HUES6 (cell line): ENCODE results near the gene MPHOSPH8.

ENCODE experiments used
- H3K27ac ChIP-seq: 2 replicates; pipeline ENCODE4 v1.7.0; 2013; ENCODE audit warnings: low read depth, mild to moderate bottlenecking, low read length, inconsistent platforms
- H3K27me3 ChIP-seq: 2 replicates; pipeline ENCODE4 v1.6.1; 2013; ENCODE audit warnings: low read length; ENCODE audit not compliant: control insufficient read depth, insufficient read depth
- H3K36me3 ChIP-seq: 2 replicates; pipeline ENCODE4 v1.6.1; 2013; ENCODE audit warnings: low read length; ENCODE audit not compliant: control insufficient read depth, insufficient read depth
- H3K4me1 ChIP-seq: 2 replicates; pipeline ENCODE4 v1.6.1; 2013; ENCODE audit warnings: low read length; ENCODE audit not compliant: control insufficient read depth, insufficient read depth
- H3K4me3 ChIP-seq: 2 replicates; pipeline ENCODE4 v1.5.1; 2013; ENCODE audit warnings: low read depth, low read length
- H3K9ac ChIP-seq: one replicate; pipeline ENCODE4 v1.6.1; 2013; ENCODE audit warnings: mild to moderate bottlenecking, low read length
- H3K9me3 ChIP-seq: 2 replicates; pipeline ENCODE4 v1.6.1; 2013; ENCODE audit warnings: low read depth, low read length; ENCODE audit not compliant: control insufficient read depth, insufficient read depth

The MPHOSPH8 gene

DNA sequence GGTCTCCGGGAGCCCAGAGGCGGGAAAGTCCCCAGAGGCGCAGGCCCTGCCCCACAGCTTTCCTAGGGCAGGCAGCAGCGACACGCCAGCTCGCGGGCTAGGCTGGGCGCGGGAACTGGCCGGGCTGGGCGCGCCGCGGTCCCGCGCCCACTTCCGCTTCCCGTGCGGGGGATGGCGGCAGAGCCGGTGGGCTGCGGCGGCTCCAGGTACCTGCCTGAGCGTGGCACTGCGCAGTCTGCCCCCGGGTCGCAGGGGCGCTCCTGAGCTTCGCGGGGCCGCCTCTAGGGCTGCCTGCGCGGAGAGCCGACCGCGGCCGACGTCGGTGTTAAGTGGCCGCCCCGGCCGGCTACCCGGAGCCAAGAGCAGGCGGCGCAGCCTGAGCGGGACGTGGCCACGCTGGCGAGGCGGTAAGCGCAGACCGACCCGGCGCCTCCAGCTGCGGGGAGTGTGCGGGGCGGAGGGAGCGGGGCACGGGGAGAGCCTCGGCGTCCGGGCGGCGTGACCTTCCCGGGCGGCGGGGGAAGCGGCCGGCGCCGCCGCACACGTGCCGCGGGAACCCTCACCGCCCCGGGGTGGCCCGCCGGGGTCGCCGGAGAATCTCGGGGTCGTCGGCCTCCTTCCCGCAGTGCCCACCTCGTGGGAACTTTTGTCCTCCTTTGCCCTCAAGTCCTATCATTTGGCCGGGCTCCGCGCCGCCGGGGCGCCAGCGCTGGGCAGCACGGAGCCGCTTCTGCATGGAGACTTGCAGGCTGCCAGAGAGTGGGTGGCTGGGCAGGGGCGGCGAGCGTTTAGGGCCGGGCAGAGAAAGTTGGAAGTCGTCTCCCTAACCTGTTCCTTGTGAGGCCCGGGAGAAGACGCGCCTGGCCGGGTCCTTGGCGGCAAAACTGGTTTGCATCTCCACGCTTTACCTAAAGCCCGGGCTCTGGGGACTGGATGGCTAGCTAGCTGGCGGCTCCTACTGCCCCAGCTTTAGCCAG, 31.4 kb upstream of the MPHOSPH8 start:
- peak overlapping the region; percentile 80 for H3K9ac ChIP-seq
- H3K4me1 ChIP-seq = peaks cover 14% of the 10 kb centered on the region; the same call in 1 of the 2 replicates
- no peak overlapping the region; the same call in 1 of the 2 replicates for H3K27ac ChIP-seq
- no peaks in the 10 kb centered on the region for H3K36me3 ChIP-seq
- H3K9me3 ChIP-seq = peaks cover 14% of the 10 kb centered on the region; the same call in 1 of the 2 replicates
- peak overlapping the region; percentile 69 for H3K4me3 ChIP-seq
- H3K27me3 ChIP-seq = peaks cover 28% of the 10 kb centered on the region

DNA sequence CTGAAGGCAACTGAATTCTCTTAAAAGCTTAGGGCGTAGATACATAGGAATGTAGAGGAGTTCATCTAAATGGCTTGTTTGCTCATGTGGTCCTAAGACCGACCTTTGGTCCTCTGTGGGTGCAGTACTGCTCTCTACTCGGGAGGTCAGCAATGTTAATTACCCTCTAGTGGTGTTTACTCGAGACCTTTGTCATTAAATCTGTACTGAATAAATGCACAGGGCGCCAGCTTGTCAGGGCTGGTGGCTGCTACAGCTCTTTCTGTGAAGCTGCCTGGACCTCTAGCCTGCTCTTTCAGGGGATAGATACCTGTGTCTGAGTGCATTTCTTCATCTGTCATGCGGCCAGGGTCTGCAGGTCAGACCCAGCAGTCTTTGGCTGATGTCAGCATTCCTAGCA, 29.2 kb upstream of the MPHOSPH8 start:
- Histone ChIP-seq H3K27me3 (peaks cover 28% of the 10 kb centered on the region), H3K4me1 (peaks cover 14% of the 10 kb centered on the region; the same call in 1 of the 2 replicates), H3K9ac (no peak overlapping the region), H3K27ac (no peak overlapping the region), H3K36me3 (no peaks in the 10 kb centered on the region), H3K4me3 (no peak overlapping the region), H3K9me3 (peaks cover 23% of the 10 kb centered on the region; the same call in 1 of the 2 replicates)

DNA sequence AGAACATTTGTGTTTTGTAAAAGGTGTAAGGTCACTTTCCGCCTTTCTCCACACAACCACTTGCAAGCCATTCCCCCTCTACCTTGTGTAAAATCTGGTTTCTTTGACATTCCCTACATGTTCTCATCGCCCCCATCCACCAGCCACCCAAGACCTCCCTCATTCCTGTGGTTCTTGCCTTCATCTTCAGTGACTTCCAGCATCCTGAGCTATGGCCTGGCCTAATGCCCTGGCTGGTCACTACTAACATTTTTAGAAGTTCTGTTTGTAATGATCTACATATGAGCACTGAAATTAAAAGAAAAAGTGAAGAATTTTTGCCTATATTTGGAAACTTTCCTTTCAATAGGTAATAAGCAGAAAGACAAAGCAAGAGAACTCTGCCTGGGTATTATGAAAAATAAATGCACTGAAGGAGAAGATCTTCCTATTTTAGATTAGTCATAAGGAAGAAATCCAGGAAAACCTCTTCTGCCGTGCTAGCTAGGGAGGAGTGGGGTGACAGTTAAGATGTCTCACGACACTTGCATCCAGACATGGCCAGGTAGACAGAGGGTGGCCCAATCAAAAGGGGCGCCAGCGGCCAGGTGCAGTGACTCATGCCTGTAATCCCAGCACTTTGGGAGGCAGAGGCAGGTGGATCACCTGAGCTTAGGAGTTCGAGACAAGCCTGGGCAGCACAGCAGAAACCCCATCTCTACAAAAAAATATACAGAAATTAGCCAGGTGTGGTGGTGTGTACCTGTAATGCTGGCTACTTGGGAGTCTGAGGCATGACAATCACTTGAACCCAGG, 28.1 kb upstream of the MPHOSPH8 start:
- Histone ChIP-seq H3K27me3 (peaks cover 28% of the 10 kb centered on the region), H3K36me3 (no peaks in the 10 kb centered on the region), H3K27ac (no peak overlapping the region), H3K9ac (no peak overlapping the region), H3K4me1 (peaks cover 11% of the 10 kb centered on the region; the same call in 1 of the 2 replicates), H3K9me3 (peaks cover 25% of the 10 kb centered on the region; the same call in 1 of the 2 replicates), H3K4me3 (no peak overlapping the region)

DNA sequence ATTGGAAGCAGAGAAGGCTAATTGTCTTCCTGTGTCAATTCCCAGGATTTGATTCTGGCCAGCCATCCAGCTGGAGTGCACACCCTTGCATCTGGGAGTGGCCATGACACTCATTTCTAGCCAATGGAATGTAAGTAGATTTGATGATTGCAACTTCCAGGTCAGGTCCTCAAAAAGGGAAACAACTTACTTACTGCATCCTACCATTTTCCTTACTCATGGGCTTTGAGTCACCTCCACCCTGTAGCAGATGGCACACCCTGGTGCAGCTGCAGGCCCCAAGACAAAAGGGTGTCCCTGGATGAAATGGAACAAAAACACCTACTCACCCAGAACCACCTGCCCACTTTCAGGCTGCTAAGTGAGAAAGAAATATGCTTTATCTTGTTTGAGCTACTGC, 27.3 kb upstream of the MPHOSPH8 start:
- H3K4me3 ChIP-seq = no peak overlapping the region
- H3K9ac ChIP-seq = no peak overlapping the region
- H3K27ac ChIP-seq = no peak overlapping the region
- peaks cover 11% of the 10 kb centered on the region; the same call in 1 of the 2 replicates for H3K4me1 ChIP-seq
- H3K9me3 ChIP-seq = peaks cover 25% of the 10 kb centered on the region; the same call in 1 of the 2 replicates
- H3K36me3 ChIP-seq = no peaks in the 10 kb centered on the region
- peaks cover 26% of the 10 kb centered on the region for H3K27me3 ChIP-seq

DNA sequence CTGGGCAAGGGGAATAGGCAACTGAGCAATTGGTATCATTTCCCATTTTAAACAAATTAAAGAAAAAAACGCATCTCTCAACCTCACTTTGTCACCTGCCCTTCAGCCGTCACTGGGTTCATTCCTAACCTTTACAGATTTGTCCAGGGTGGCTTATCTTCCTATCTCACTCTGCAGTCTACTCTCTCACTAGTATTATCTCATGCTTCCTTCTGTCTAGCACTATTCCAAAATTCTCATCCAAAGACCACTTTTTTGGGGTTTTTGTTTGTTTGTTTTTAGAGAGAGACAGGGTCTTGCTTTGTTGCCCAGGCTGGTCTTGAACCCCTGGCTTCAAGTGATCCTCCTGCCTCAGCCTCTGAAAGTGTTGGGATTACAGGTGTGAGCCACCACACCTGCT, 26.7 kb upstream of the MPHOSPH8 start:
- Histone ChIP-seq H3K9me3 (peaks cover 25% of the 10 kb centered on the region; the same call in 1 of the 2 replicates), H3K27ac (no peak overlapping the region), H3K4me1 (peaks cover 11% of the 10 kb centered on the region; the same call in 1 of the 2 replicates), H3K27me3 (peaks cover 21% of the 10 kb centered on the region), H3K36me3 (no peaks in the 10 kb centered on the region), H3K4me3 (no peak overlapping the region), H3K9ac (no peak overlapping the region)

DNA sequence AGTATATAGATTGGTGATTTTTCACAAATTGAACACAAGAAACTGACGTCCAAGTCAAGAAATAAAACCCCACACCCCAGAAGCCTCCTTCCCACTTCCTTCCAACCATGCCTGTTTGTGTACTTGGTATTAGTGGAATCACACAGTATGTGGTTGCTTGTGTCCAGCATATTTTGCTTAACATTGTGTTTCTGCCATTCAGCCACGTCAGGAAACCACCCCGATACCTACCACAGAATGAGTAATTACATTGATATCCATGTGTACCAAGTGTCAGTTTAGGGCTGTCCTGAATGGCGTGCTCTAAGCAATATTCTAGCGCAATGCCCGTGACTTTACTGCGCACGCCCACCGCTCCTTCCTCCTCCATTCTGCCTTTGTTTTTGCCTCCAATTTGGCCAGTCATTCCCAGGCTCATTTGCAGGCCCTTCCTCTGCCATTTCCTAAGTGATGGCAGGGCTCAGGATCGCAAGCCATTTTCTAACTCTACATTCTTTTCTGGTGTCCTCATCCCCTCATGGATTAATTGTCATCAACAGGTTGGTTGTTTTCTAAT, 25.9 kb upstream of the MPHOSPH8 start:
- Histone ChIP-seq H3K9me3 (peaks cover 25% of the 10 kb centered on the region; the same call in 1 of the 2 replicates), H3K36me3 (no peaks in the 10 kb centered on the region), H3K9ac (no peak overlapping the region), H3K27ac (no peak overlapping the region), H3K4me3 (no peak overlapping the region), H3K27me3 (peaks cover 12% of the 10 kb centered on the region), H3K4me1 (peaks cover 9% of the 10 kb centered on the region; the same call in 1 of the 2 replicates)

DNA sequence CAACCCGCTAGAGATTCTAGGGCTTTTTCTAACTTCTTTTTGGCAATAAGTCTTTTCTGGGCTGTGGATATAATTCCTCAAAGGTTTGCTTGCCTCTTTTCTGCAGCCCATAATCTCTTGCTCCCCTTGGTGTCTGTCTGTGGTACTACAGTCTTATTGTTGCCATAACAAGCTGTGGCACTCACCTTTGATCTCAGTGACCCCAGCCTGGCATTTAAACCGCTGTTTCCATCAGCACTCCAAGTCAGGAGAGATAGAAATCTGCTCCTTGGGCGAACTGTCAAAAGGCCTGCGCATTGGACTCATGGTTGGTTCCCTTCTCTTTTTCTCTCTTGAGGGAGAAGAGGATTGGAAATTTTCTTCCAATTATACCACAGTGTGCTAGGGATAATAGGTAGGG, 14.5 kb upstream of the MPHOSPH8 start:
- Histone ChIP-seq H3K27ac (no peak overlapping the region), H3K9me3 (peaks cover 11% of the 10 kb centered on the region), H3K4me1 (no peaks in the 10 kb centered on the region), H3K27me3 (no peaks in the 10 kb centered on the region), H3K4me3 (no peak overlapping the region), H3K9ac (no peak overlapping the region), H3K36me3 (no peaks in the 10 kb centered on the region)

DNA sequence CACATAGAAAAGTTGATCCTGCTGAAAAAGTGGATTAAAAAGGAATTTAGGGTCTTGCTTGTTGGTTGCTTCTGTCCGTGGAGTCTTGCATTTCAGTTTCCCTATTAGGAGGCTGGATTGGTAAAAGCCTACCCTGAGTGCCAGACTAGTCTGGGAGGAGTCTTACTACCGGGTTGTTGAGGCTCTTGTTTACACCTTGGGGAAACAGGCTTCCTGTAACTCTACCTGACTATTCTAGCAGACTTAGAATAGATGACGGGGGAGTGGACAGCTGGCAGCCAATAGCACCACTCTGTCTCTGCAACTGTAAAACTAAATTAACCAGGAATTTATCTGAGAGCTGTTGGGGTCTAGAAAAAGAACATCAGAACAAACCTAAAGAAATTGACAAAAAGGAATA, 11.3 kb upstream of the MPHOSPH8 start:
- Histone ChIP-seq H3K4me3 (no peak overlapping the region), H3K27ac (no peak overlapping the region), H3K36me3 (no peaks in the 10 kb centered on the region), H3K9me3 (peaks cover 21% of the 10 kb centered on the region), H3K4me1 (no peaks in the 10 kb centered on the region), H3K9ac (no peak overlapping the region), H3K27me3 (no peaks in the 10 kb centered on the region)

DNA sequence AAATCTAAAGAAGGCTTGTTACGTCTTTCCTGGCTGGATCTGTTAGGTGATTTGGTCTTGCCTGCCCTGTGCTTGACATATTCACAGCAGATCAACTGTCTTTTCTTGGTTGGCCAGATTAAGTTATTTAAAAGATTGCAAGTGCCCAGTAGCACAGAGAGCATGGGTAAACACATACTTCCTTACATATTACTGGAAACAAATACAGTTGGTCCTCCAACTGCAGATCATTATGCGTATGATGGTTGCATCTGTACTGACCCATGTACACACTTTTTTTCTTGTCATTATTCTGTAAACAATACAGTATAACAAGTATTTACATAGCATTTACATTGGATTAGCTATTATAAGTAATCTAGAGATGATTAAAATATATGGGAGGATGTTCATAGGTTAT, 9.2 kb upstream of the MPHOSPH8 start:
- Histone ChIP-seq H3K27ac (no peak overlapping the region), H3K27me3 (no peaks in the 10 kb centered on the region), H3K4me1 (no peaks in the 10 kb centered on the region), H3K9ac (no peak overlapping the region), H3K4me3 (no peak overlapping the region), H3K9me3 (peaks cover 14% of the 10 kb centered on the region), H3K36me3 (no peaks in the 10 kb centered on the region)

DNA sequence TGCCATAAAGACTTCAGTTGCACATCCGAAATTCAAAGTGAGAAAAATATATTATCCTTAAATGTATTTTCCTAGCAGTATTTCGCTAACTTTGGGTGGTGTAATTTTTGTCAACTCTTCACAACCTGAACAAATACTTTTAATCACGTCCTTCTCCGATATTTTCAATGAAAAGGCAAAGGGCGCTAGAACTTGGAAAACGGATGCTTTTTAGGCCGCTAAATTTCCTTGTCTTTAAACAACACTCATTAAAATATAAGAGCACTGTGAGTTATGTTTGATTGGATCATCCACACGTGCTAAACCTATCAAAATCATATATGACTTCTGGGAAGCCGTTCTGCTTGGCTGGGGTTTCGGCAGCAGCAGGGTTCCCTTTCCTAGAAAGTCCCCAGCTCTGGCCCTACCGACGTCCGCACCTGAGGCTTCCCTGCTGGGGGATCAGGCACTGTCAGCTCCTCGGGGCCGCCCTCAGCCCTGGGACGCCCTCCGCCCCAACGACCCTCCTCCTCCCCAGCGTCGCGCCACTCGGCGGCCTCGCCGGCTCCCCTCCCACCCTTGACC, 462 bp upstream of the MPHOSPH8 start:
- H3K27me3 ChIP-seq = no peaks in the 10 kb centered on the region
- H3K4me1 ChIP-seq = peaks cover 11% of the 10 kb centered on the region
- peaks cover 8% of the 10 kb centered on the region for H3K9me3 ChIP-seq
- H3K4me3 ChIP-seq = peak overlapping the region; percentile 78
- peaks cover 10% of the 10 kb centered on the region; the same call in 1 of the 2 replicates for H3K36me3 ChIP-seq
- peak overlapping the region; percentile 60 for H3K9ac ChIP-seq
- H3K27ac ChIP-seq = no peak overlapping the region
